Dermis blood vessel endothelial cell (primary cell): ENCODE results near the gene PRDX2. TPM values are rescaled to one million over a fixed set of nuclear protein-coding genes. Genes with fewer than 3 reads are reported as not detected.

Experiments used
- DNase-seq: peaks from one replicate; pipeline ENCODE4 v3.0.0; 2010
- total RNA-seq: library from RNA; depleted of rRNA; stranded (reverse); fragments of >200 nt; gene quantifications from 2 replicates; pipeline ENCODE4 v1.2.3, GENCODE V29; 2014

The PRDX2 gene
- total RNA-seq, 1 donor from 2014 or later, result 278 TPM

GRCh38 chr19:12751635-12752034 is 50.0 kb downstream of the PRDX2 start, which contains the start of gene BEST2:
BEST2 (plus strand) TSS chr19:12751791; CDS start chr19:12752593, 802 bp downstream.
- no peak for DNase-seq

DNA sequence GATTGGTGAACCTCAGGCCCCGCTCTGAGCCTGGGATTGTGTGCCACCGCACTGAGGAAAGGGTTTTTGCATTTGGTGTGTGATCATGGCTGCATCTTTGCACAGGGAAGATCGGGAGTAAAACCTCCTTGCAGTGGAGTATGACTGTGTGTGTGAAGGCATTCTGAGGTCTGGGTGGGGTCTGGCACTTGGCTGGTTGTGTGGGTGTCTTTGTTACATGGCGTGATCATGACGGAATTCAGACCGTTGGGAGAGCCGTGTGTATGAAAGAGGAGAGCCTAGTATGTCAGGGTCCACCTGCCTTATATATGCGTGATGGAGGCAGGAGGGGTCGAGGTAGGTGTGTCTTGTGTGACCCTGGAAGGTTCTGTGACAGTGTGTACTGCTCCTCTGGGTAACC is 50.7 kb downstream of the PRDX2 start:
- no peak for DNase-seq

DNA sequence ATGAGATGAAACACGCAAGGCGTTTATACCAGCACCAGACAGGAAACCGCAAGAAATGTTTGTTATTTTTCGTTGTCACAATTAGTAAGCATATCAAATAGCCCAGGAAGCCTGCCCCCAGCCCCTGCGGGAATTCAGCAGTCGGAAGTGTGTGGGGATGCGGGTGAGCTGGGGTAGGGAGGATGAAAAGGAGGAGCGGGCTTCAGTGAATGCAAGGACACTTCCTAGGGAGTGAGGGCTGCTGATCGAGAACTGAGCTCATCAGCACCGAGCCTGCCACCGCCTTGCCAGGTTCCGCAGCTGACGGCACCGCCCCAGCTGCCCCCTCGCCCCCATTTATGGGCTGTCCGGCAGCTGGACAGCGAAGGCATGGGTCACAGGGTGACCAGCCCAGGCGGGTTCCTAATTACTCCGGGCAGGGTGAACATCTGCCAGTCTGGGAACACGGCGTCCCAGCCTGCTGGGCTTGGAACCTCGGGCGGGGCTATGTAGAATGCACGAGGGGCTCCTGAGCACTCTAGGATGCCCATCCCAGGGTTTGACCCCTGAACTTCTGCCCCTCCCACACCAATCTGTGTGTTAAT is 51.6 kb downstream of the PRDX2 start:
- peak; percentile 20 for DNase-seq

GRCh38 chr19:12748489-12748888 is 53.1 kb downstream of the PRDX2 start:
- DNase-seq, result no peak

Other genes with a start within 250 kb of the PRDX2 start
- gene ZNF490, start 191.0 kb downstream of the PRDX2 start, total RNA-seq, result 10.2 and 13.1 TPM in 2 replicates
- 17.9 and 21.3 TPM in 2 replicates for gene ZNF791, start 190.9 kb downstream of the PRDX2 start, total RNA-seq
- gene MAN2B1, start 135.1 kb downstream of the PRDX2 start, total RNA-seq, result 59.7 and 66.4 TPM in 2 replicates
- gene WDR83, start 135.0 kb downstream of the PRDX2 start, total RNA-seq, result 6.3 and 8.3 TPM in 2 replicates
- 52.9 and 53.0 TPM in 2 replicates for gene DHPS, start 119.9 kb downstream of the PRDX2 start, total RNA-seq
- gene GNG14, start 113.8 kb downstream of the PRDX2 start, total RNA-seq, result not detected in 2 replicates
- 5.8 and 8.0 TPM in 2 replicates for gene FBXW9, start 105.2 kb downstream of the PRDX2 start, total RNA-seq
- gene TNPO2, start 77.9 kb downstream of the PRDX2 start, total RNA-seq, result 25.7 and 31.4 TPM in 2 replicates
- gene TRIR, start 67.1 kb downstream of the PRDX2 start, total RNA-seq, result 106 and 139 TPM in 2 replicates
- gene GET3, start 64.3 kb downstream of the PRDX2 start, total RNA-seq, result 66.9 and 78.6 TPM in 2 replicates
- not detected in 2 replicates for gene BEST2, start 50.0 kb downstream of the PRDX2 start, total RNA-seq
- 12.1 and 14.8 TPM in 2 replicates for gene HOOK2, start 26.2 kb downstream of the PRDX2 start, total RNA-seq
- gene JUNB, start 10.3 kb downstream of the PRDX2 start, total RNA-seq, result 61.1 and 151 TPM in 2 replicates
- 0.23 TPM in 1 of 2 replicates, not detected in the other for gene THSD8, start 269 bp upstream of the PRDX2 start, total RNA-seq
- gene RNASEH2A, start 4.8 kb upstream of the PRDX2 start, total RNA-seq, result 19.6 and 45.6 TPM in 2 replicates
- gene RTBDN, start 32.8 kb upstream of the PRDX2 start, total RNA-seq, result not detected in 2 replicates
- 0.17 and 0.51 TPM in 2 replicates for gene MAST1, start 36.7 kb upstream of the PRDX2 start, total RNA-seq
- gene DNASE2, start 79.6 kb upstream of the PRDX2 start, total RNA-seq, result 23.3 and 31.3 TPM in 2 replicates
- 0.17 TPM in 1 of 2 replicates, not detected in the other for gene KLF1, start 85.4 kb upstream of the PRDX2 start, total RNA-seq
- 31.5 and 42.4 TPM in 2 replicates for gene GCDH, start 89.4 kb upstream of the PRDX2 start, total RNA-seq
- gene SYCE2, start 117.5 kb upstream of the PRDX2 start, total RNA-seq, result 0.17 and 0.33 TPM in 2 replicates
- gene FARSA, start 131.9 kb upstream of the PRDX2 start, total RNA-seq, result 47.5 and 83.9 TPM in 2 replicates
- 1,244 and 1,415 TPM in 2 replicates for gene CALR, start 136.8 kb upstream of the PRDX2 start, total RNA-seq
- 52.9 and 98.1 TPM in 2 replicates for gene RAD23A, start 144.1 kb upstream of the PRDX2 start, total RNA-seq
- 19.5 and 20.6 TPM in 2 replicates for gene GADD45GIP1, start 155.4 kb upstream of the PRDX2 start, total RNA-seq
- 0.09 and 0.17 TPM in 2 replicates for gene DAND5, start 167.8 kb upstream of the PRDX2 start, total RNA-seq
- 12.6 and 23.7 TPM in 2 replicates for gene NFIX, start 193.7 kb upstream of the PRDX2 start, total RNA-seq